ENCODE data around the gene BSG.

The BSG gene

GRCh38 chr19:571566-571974 is 826 bp upstream of the BSG start:
- Histone ChIP-seq H3K27me3 (no peaks in the 10 kb centered on the region), H3K9ac (peak overlapping the region; percentile 79), H3K27ac (peak overlapping the region; percentile 81), H3K36me3 (peaks cover 7% of the 10 kb centered on the region), H3K4me1 (peaks cover 41% of the 10 kb centered on the region), H4K20me1 (peaks cover 40% of the 10 kb centered on the region), H3K4me3 (peak overlapping the region; percentile 99), H3K4me2 (peak overlapping the region; percentile 85), H3K9me3 (no peaks in the 10 kb centered on the region; the same call in 1 of the 2 replicates)
- TF ChIP-seq Cebpa-rat (IDR thresholded peaks at IDR 0.05), result no peak

DNA sequence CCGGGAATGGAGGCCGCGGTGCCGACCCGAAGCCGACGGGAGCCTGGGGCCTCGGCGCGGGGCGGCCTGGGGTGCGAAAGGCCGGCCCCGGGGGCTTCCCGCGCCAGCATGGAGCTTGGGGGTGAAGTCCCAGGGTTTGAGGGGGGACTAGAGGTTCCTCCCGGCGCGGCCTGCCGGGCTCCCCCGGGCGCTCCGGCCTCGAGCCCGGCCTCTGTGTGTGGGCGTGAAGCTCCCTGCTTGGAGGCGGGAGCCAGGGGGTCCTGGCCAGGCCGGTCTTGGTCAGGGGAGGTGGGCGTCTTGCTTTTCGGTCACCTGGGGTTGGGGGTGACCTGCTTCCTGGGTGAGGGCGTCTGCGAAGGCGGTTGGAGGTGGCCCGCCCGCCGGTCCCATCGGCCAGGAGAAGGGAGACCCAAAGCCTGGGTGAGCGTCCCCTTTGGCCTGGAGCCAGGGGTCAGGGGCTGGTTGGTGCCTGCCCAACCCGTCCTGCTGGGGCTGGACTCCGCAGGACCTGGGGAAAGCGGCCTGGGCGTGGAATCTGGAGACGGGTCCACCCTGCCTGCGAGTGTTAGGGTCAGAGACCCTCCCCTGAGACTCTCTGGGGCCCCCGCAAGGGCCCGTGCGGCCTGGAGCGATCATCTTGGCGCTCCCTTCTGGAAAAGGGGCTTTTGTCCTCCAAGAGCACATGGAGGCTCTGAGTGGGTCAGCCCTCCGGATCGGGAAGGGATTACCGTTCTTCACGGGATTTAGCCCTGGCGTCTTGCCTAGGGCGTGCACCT is 535 bp downstream of the BSG start:
- Histone ChIP-seq H3K4me2 (peak overlapping the region; percentile 99), H4K20me1 (peaks cover 54% of the 10 kb centered on the region), H3K36me3 (peaks cover 21% of the 10 kb centered on the region), H3K9me3 (no peaks in the 10 kb centered on the region; the same call in 1 of the 2 replicates), H3K27ac (peak overlapping the region; percentile 96), H3K4me3 (peak overlapping the region; percentile 99), H3K9ac (peak overlapping the region; percentile 99), H3K27me3 (no peaks in the 10 kb centered on the region), H3K4me1 (peaks cover 49% of the 10 kb centered on the region)
- TF ChIP-seq Cebpa-rat (IDR thresholded peaks at IDR 0.05), result no peak

GRCh38 chr19:573519-573825 is 1.1 kb downstream of the BSG start:
- peak overlapping the region; percentile 99 for H3K9ac ChIP-seq
- peak overlapping the region; percentile 99 for H3K4me3 ChIP-seq
- no peaks in the 10 kb centered on the region; the same call in 1 of the 2 replicates for H3K9me3 ChIP-seq
- H3K36me3 ChIP-seq, result peaks cover 26% of the 10 kb centered on the region
- peaks cover 49% of the 10 kb centered on the region for H3K4me1 ChIP-seq
- TF ChIP-seq Cebpa-rat (IDR thresholded peaks at IDR 0.05), result no peak
- H3K27ac ChIP-seq, result peak overlapping the region; percentile 96
- no peaks in the 10 kb centered on the region for H3K27me3 ChIP-seq
- peaks cover 59% of the 10 kb centered on the region for H4K20me1 ChIP-seq
- peak overlapping the region; percentile 99 for H3K4me2 ChIP-seq

DNA sequence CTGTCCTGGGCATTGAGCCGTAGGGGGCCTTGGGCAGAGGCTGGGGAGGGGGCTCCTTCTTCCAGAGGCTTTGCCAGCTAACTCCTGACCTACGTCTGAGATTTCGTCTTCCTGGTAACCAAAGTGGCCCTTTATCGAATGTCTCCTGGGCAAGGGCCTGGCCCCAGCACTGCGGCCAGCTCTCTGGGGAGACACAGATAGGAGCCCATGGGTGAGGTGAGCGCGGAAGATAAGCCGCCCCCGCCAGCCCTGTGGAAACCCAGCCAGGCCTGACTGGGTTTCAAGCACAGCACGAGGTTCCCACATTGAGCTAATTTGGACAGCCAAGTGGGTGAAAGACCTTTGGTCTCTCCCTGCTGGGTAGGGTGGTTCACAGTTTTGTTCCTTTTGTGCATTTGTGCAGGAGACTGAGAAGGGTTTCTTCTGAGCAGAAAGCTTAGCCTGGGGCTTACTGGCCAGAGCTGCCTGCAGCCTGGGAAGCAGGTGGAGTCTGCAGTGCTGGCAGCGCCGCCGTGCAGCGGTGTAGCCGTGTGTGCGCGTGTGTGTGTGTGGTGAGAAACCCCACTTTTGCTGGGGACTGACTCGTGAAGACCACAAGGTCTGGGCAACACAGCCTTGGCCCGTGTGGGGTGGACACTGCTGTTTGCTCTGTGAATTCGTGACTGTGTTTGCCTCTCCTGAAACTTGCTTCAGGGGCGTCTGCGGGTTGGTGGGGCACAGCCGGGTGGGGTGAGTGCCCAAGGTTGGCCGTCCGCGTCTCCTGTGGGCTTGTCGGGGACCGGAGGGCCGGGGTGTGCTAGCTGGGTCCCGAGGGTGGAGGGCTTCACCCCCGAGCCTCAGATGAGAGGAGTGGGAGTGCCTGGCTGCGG is 2.5 kb downstream of the BSG start:
- Histone ChIP-seq H3K36me3 (peaks cover 40% of the 10 kb centered on the region), H3K9me3 (no peaks in the 10 kb centered on the region), H3K4me1 (peaks cover 49% of the 10 kb centered on the region), H3K4me2 (peak overlapping the region; percentile 99), H3K27me3 (no peaks in the 10 kb centered on the region), H3K9ac (peak overlapping the region; percentile 99), H4K20me1 (peaks cover 73% of the 10 kb centered on the region), H3K27ac (peak overlapping the region; percentile 96), H3K4me3 (peak overlapping the region; percentile 99)
- no peak for TF ChIP-seq Cebpa-rat (IDR thresholded peaks at IDR 0.05)

- Histone ChIP-seq H4K20me1 (peaks cover 83% of the 10 kb centered on the region), H3K4me3 (peak overlapping the region; percentile 99), H3K9me3 (no peaks in the 10 kb centered on the region), H3K9ac (peak overlapping the region; percentile 99; the same call in 1 of the 2 replicates), H3K4me2 (peak overlapping the region; percentile 99), H3K4me1 (peaks cover 48% of the 10 kb centered on the region), H3K27me3 (no peaks in the 10 kb centered on the region), H3K36me3 (peaks cover 50% of the 10 kb centered on the region), H3K27ac (peak overlapping the region; percentile 96; the same call in 1 of the 2 replicates)
- no peak for TF ChIP-seq Cebpa-rat (IDR thresholded peaks at IDR 0.05)
Observed at GRCh38 chr19:575527-576506, 3.4 kb downstream of the BSG start.

DNA sequence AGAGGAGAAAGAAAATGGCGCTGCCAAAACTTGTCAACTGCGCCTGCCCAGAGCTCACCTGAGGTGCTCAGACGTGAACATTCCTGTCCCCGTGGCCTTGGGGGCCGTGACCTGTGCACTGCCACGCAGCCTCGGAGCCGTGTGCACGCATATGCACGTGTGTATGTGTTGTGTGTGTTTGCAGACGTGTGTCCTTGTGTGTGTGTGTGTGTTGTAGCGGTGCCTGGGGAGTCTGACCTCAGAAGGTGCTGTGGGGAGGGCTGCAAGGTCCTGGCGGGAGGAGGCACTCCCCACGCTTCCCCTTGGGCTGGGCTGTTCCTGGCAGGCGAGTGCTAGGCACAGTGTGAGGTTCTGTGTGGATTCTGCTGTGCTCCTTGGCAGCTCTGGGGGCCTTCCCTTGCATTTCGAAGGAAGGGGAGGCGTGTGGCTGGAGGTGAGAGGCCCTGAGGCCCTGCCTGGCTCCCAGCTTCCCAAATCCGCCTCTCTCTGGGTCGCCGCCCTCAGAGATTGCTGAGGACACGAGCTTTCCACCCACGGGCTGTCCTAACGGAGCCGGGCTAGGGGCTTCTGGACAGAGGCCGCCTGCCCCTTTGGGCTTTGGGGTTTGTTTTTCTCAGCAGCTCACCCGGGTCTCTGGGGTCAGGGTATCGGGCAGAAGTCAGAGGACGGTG is 4.5 kb downstream of the BSG start:
- no peak overlapping the region for H3K4me3 ChIP-seq
- peaks cover 60% of the 10 kb centered on the region for H3K36me3 ChIP-seq
- TF ChIP-seq Cebpa-rat (IDR thresholded peaks at IDR 0.05), result no peak
- H3K9me3 ChIP-seq, result no peaks in the 10 kb centered on the region
- H3K9ac ChIP-seq, result peak overlapping the region; percentile 41; the same call in 1 of the 2 replicates
- H3K4me2 ChIP-seq, result peak overlapping the region; percentile 99
- H4K20me1 ChIP-seq, result peaks cover 93% of the 10 kb centered on the region
- 0 out of 2 replicates have a peak overlapping the region, but pooled peaks have one; percentile 9 for H3K27ac ChIP-seq
- peaks cover 39% of the 10 kb centered on the region for H3K4me1 ChIP-seq
- no peaks in the 10 kb centered on the region for H3K27me3 ChIP-seq

- Histone ChIP-seq H3K4me1 (peaks cover 39% of the 10 kb centered on the region), H3K27ac (0 out of 2 replicates have a peak overlapping the region, but pooled peaks have one; percentile 9), H4K20me1 (peaks cover 97% of the 10 kb centered on the region), H3K9ac (no peak overlapping the region), H3K36me3 (peaks cover 67% of the 10 kb centered on the region), H3K4me3 (no peak overlapping the region), H3K4me2 (0 out of 2 replicates have a peak overlapping the region, but pooled peaks have one; percentile 99), H3K27me3 (no peaks in the 10 kb centered on the region), H3K9me3 (no peaks in the 10 kb centered on the region)
- TF ChIP-seq Cebpa-rat (IDR thresholded peaks at IDR 0.05), result no peak
Observed at GRCh38 chr19:577439-578392, 5.3 kb downstream of the BSG start.

Data from BLaER1 (cell line).